Measurements from ENCODE around the gene KAZN.

GRCh38 chr1:14969006-14969405 is 370.5 kb downstream of the KAZN start:
- TF ChIP-seq CTCF (IDR thresholded peaks at IDR 0.05) (no peak), POLR2AphosphoS5 (IDR thresholded peaks at IDR 0.05) (no peak), POLR2A (IDR thresholded peaks at IDR 0.05) (no peak)
